ENCODE data around the gene BHLHE23.

Gene BHLHE23

DNA sequence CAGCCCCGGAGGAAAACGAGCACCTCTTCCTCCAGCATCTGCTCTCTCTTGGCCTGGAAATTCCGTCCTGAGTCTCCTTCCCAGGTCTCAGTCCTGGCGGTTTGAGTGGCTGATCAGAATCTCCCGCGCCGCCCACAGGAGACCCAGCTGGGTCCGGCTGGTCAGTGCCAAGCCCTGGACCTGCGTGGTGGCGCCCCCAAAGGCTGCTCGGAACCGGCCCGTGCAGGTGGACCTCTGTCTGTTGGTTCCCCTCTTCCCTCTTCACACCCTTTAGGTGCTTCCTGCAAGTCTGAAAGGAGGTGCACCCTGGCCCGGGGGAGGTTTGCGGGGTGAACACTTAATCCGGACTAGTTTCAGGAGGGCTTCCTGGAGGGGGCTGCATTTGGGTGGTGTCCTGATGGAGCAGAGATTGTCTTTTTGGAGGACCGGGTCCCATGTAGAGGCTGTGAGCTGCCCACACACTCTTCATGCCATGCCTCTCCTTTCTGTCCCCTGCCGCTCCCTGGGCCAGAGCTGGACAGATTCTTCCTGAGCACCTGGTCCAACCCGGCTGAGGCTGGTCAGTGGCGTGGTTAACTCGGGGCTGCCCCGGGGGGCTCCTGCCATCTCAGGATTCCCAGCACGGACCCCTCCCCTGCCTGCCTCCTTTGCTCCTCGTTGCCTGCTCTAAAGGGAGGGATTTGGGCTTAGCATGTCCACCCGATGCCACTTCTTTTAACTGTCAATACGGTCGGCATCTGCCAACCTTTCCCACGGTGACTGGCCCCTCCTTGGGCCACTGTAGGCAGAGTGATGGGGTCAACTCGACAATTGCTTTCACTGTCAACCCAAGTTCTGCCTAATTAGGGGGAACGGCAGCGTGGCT is 16.5 kb upstream of the BHLHE23 start:
- no peak overlapping the region for H3K4me3 Mint-ChIP-seq
- H3K4me1 Mint-ChIP-seq = no peaks in the 10 kb centered on the region
- ATAC-seq = no peak
- no peak for DNase-seq (ENCODE audit: low spot score in 2 of 2)
- H3K27ac Mint-ChIP-seq = no peak overlapping the region
- no peaks in the 10 kb centered on the region for H3K36me3 Mint-ChIP-seq
- H3K9me3 Mint-ChIP-seq = no peaks in the 10 kb centered on the region

DNA sequence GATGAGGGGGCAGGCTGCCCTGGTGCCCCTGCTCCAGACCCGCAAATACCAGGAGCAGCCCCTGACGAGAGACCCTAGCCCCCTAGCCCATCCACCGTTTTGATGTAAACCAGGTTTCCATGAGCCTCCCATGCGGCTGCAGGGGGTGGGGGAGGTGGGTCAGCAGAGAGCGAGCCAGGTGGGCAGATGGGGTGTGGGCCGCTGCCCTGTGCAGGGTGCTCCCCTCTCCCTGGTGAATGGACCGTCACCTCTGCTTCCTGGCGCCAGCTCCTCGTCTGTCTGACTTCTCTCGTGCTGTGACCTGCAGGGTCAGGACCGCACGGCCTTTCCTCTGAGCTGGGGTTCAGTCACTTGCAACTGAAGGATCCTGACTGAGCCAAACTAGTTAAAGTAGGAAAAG is 15.7 kb upstream of the BHLHE23 start:
- no peaks in the 10 kb centered on the region for H3K36me3 Mint-ChIP-seq
- no peak overlapping the region for H3K4me3 Mint-ChIP-seq
- no peaks in the 10 kb centered on the region for H3K9me3 Mint-ChIP-seq
- DNase-seq (ENCODE audit: low spot score in 2 of 2) = no peak
- ATAC-seq = no peak
- no peaks in the 10 kb centered on the region for H3K4me1 Mint-ChIP-seq
- H3K27ac Mint-ChIP-seq = no peak overlapping the region

DNA sequence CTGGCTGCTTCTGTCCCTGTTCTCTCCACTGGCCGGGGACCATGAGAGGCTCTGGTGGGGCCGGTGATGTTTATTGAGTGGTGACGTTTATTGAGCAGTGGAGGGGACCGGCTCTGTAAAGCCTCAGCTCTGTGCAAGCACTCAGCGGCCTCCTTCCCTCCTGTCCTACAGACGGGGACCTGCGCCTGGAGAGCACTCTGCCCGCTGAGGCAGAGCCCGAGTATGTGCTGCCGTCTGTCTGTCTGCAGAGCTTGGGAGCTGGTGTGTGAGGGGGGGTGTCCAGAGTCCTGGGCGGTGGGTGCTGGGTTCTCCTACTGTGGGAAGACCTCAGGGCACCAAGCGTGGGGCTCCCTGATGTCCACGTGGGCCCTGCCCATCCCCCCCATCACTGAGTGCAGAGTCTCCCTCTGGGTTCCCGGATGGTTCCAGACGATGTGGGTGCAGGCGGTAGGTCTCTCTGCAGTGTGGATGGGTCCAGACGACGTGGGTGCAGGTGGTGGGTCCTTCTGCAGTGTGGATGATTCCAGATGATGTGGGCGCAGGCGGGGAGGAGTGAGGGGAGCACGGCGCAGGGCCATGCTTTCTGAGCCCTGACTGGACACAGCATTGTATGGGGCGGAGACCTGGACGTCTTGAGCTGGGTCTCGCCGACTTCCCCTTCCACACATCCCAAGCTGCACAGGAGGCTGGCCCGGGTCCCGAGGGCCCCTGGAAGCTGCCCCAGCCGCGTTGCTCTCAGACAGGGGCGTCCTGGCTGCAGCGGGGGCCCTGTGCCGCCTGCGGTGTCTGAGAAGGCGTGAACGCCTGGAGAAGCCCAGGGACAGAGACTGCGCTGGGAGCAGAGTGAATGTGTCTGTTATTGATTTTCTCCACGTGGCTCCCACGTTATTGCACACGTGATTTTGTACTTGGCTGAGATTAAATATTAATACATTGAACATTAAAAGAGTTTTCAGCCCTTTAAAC is 14.9 kb upstream of the BHLHE23 start:
- H3K36me3 Mint-ChIP-seq = no peaks in the 10 kb centered on the region
- no peaks in the 10 kb centered on the region for H3K4me1 Mint-ChIP-seq
- no peak overlapping the region for H3K4me3 Mint-ChIP-seq
- ATAC-seq (no peak), DNase-seq (ENCODE audit: low spot score in 2 of 2) (no peak)
- no peak overlapping the region for H3K27ac Mint-ChIP-seq
- H3K9me3 Mint-ChIP-seq = no peaks in the 10 kb centered on the region

DNA sequence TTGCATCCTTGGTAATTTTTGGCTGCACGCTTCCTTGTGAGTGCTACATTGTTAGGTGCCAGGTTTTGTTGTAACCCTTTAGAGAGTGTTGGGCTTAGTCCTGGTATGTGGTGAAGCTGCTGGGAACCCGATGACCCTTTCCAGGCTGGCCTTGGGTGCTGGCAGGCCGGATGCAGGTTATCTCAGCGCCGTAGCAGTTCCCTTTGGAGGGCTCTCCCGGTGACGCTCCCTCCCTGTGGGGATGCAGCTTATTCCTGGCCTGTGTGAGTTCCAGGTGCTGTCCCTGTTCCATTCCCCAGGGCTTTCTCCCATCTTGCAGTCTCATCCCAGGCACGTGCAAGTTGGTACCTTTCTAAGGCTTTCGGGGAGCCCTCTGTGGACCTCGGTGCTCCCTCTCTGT is 13.9 kb upstream of the BHLHE23 start:
- DNase-seq (ENCODE audit: low spot score in 2 of 2) (no peak), ATAC-seq (no peak)
- H3K4me3 Mint-ChIP-seq = no peak overlapping the region
- H3K4me1 Mint-ChIP-seq = no peaks in the 10 kb centered on the region
- H3K27ac Mint-ChIP-seq = no peak overlapping the region
- H3K9me3 Mint-ChIP-seq = no peaks in the 10 kb centered on the region
- H3K36me3 Mint-ChIP-seq = no peaks in the 10 kb centered on the region

DNA sequence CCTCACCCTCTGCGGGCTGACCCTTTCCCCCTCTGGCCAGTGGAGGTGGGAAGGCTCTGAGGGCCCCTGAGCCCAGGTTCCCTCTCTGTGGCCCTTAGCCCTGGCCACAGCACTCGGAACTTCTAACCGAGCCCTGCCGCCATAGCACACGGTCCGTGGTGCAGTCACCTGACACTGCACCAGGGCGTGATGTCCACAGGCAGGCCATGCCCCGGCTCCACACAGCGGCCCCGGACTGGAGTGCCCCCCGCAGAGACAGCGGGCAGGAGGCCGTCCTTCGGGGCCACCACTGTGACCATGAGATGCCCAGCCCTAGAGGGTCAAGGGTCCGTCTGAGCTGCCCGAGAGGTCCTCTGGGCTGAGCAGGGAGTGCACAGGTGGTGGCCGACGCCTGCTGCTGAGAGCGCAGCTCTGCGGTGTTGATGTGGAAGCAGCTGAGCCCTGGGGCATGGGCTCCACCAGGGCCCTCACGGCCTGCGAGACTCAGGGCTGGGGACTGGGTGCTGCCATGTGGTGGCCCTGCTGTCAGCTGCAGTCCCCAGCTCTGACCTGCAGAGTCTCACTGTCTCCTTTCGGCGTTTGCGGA is 11.2 kb upstream of the BHLHE23 start:
- ATAC-seq (peak; percentile 35), DNase-seq (ENCODE audit: low spot score in 2 of 2) (no peak)
- Mint-ChIP-seq H3K4me3 (no peak overlapping the region), H3K27ac (no peak overlapping the region), H3K9me3 (peaks cover 6% of the 10 kb centered on the region), H3K4me1 (no peaks in the 10 kb centered on the region), H3K36me3 (no peaks in the 10 kb centered on the region)

DNA sequence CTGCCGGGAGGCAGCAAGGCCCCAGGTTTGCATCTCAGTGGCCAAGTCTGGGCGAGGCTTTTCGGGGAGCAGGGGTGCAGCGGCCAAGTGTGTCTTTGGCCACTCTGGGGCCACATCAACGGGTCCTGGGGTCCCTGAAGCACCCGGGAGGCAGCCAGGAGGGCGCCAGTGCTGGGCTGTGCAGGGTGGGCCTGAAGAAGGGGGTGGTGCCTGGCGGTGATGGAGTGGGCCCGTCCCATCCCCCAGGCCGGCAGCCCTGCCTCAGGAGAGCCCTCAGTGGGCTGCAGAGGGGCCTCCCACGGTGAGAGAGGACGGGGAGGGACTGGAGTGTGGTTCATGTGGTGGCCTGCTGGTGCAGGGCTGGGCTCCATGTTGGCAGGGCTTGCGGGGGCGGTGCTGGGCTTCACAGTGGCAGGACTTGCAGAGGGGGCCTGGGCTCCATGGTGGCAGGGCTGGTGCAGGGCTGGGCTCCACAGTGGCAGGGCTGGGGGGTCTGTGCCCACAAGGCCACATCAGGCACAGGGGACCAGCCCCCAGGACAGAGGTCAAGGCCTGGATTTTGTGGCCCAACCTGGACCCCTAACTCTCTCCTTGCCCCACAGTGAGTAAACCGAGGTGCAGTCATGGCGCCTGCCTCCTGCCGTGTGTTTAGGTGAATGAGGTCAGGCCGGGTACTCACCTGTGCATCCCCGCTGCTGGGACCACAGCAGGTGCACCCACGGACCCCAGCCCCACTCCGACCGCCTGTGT is 10.5 kb upstream of the BHLHE23 start:
- Mint-ChIP-seq H3K36me3 (no peaks in the 10 kb centered on the region), H3K27ac (no peak overlapping the region), H3K9me3 (peaks cover 7% of the 10 kb centered on the region), H3K4me3 (no peak overlapping the region), H3K4me1 (no peaks in the 10 kb centered on the region)
- DNase-seq (ENCODE audit: low spot score in 2 of 2) = no peak
- ATAC-seq = no peak

DNA sequence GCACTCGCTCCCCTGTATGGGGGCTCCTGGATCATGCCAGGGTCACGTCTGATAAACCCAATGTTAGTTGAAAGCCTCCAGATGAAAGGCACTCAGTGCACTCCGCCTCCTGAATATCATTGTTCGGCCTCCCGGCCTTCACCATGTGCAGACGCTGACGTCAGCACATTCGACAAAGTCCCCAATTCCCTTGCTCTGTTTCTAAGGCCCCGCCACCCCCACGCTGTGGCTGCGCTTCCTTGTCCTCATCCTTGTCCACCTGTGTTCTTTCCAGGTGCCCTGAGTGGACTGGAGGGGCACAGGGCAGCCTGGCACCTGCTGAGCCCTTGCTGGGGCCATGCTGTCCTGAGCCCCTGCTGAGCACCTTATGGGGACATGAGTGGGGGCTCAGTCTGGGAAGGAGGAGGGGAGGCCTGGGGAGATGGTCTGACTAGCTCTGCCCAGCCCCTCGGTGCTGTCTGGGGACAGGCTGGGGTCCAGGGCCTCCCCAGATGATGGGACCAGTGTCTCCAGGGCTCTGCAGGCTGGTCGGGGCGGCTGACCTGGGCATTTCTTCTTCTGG is 9.8 kb upstream of the BHLHE23 start:
- Mint-ChIP-seq H3K36me3 (no peaks in the 10 kb centered on the region), H3K9me3 (peaks cover 7% of the 10 kb centered on the region), H3K4me3 (no peak overlapping the region), H3K27ac (no peak overlapping the region), H3K4me1 (no peaks in the 10 kb centered on the region)
- no peak for ATAC-seq
- DNase-seq (ENCODE audit: low spot score in 2 of 2) = no peak

DNA sequence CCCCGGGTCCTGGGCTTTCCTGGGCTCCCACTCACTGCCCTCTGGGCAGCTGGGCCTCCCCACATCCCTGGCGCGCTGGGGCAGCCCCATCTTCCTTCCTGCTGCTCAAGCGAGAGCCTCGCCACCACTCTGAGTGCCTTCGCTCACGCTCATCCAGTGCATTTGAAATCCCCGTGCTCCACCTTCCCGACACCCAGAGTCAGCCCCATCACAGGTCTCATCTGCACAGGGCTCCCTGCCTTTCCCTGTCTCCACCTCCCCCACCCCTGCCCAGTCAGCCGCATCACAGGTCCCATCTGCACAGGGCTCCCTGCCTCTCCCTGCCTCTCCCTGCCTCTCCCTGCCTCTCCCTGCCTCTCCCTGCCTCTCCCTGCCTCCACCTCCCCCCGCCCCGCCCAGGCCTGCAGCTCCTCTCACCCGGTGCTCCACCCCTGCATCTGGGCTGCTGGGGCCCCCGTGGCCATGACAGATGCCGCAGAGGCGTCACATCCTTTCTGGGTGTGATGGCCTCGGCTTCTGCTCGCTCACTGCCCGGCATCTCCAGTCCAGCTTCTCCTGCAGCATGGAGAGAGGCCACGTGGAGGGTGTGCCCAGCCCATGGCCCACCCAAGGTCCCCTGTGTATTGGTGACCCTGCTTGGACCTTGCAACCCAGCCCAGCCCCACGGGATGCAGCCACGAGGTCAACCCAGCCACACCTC is 9.0 kb upstream of the BHLHE23 start:
- Mint-ChIP-seq H3K27ac (no peak overlapping the region), H3K4me1 (no peaks in the 10 kb centered on the region), H3K9me3 (peaks cover 7% of the 10 kb centered on the region), H3K4me3 (no peak overlapping the region), H3K36me3 (peaks cover under 1% of the 10 kb centered on the region)
- no peak for ATAC-seq
- no peak for DNase-seq (ENCODE audit: low spot score in 2 of 2)

DNA sequence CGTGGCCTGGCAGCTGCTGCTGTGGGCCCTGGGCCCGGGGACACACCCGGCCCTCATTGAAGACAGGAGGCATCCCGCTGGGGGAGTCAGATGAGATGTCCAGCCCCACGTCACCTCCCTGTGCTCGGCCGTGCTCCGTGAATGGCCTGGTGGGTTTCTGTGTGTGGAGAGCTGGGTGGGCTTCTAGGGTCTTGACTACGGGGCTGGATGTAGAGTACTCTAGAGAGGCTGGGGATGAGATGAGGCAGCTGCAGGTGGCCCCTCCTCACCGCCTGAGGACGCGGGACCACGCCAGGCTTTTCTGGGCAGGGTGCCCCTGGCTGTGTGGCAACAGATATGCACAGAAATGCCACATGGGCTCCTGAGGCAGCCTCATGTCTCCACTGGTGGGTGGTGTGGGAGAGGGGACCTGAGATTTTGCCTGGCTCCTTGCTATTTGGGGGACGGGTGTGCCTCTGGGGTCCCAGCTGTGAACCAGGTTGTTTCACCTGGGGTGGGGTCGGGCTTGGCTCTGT is 8.4 kb upstream of the BHLHE23 start:
- ATAC-seq = no peak
- Mint-ChIP-seq H3K36me3 (peaks cover 7% of the 10 kb centered on the region), H3K4me1 (peaks cover 4% of the 10 kb centered on the region), H3K9me3 (peaks cover 7% of the 10 kb centered on the region), H3K4me3 (no peak overlapping the region), H3K27ac (no peak overlapping the region)
- no peak for DNase-seq (ENCODE audit: low spot score in 2 of 2)

DNA sequence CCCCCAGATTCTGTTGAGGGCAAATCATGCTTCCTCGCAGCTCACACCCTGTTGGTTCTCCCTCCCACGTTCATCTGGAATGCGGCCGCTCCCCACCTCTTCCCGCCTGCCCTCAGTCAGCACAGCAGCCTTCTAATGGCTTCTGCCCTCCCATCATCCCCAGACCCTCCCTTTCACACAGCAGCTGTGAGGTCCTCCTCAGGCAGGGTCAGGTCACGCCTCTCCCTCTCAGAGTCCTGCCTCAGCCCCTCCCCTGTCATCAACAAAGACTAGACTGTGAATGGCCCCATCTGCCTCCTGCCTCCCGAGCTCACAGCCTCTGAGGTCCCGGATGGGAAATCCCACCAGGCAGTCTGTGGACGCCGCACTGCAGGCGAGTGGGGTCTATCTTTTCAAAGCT is 7.9 kb upstream of the BHLHE23 start:
- H3K4me3 Mint-ChIP-seq = no peak overlapping the region
- peaks cover 9% of the 10 kb centered on the region for H3K36me3 Mint-ChIP-seq
- no peak overlapping the region for H3K27ac Mint-ChIP-seq
- H3K4me1 Mint-ChIP-seq = peaks cover 9% of the 10 kb centered on the region
- peaks cover 7% of the 10 kb centered on the region for H3K9me3 Mint-ChIP-seq
- DNase-seq (ENCODE audit: low spot score in 2 of 2) (no peak), ATAC-seq (no peak)

DNA sequence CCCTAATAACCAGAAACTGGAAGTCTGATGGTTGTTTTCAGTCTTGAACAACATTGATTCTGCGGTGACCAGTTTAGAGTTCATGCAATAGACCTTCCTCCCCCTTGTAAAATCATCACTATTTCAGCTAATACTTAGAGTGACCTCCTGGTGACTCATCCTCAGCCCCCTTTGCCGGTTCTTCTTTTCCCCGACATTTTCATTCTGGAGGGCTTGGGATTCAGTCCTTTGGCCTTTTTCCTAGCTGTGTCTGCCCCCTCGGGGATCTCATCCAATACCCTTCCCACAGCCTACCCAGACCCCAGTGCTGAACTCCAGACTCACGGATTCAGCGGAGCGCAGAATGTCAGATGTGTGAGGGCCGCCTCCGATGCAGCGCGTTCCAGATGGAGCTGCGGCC is 7.5 kb upstream of the BHLHE23 start:
- Mint-ChIP-seq H3K36me3 (peaks cover 9% of the 10 kb centered on the region), H3K27ac (no peak overlapping the region), H3K4me3 (no peak overlapping the region), H3K9me3 (peaks cover 7% of the 10 kb centered on the region), H3K4me1 (peaks cover 10% of the 10 kb centered on the region)
- ATAC-seq (no peak), DNase-seq (ENCODE audit: low spot score in 2 of 2) (no peak)

DNA sequence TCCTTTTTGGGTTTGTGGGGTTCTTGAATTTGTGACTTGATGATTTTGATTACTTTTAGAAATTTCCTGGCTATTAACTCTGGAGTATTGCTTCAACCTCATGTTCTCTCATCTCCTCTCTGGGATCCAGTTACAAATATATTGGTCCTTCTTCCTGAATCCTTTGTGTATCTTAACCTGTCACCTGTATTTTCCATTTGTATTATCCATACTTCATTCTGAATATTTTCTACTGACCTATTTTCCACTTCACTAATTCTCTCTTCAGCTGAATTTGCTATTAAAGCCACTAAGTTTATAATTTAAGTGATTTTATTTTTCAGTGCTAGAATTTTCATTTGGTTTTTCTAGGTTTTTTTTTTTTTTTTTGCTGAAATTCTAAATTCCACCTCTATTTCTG is 6.4 kb upstream of the BHLHE23 start:
- no peak overlapping the region for H3K27ac Mint-ChIP-seq
- peaks cover 7% of the 10 kb centered on the region for H3K9me3 Mint-ChIP-seq
- ATAC-seq (no peak), DNase-seq (ENCODE audit: low spot score in 2 of 2) (no peak)
- H3K36me3 Mint-ChIP-seq = peaks cover 9% of the 10 kb centered on the region
- no peak overlapping the region for H3K4me3 Mint-ChIP-seq
- H3K4me1 Mint-ChIP-seq = peaks cover 20% of the 10 kb centered on the region

DNA sequence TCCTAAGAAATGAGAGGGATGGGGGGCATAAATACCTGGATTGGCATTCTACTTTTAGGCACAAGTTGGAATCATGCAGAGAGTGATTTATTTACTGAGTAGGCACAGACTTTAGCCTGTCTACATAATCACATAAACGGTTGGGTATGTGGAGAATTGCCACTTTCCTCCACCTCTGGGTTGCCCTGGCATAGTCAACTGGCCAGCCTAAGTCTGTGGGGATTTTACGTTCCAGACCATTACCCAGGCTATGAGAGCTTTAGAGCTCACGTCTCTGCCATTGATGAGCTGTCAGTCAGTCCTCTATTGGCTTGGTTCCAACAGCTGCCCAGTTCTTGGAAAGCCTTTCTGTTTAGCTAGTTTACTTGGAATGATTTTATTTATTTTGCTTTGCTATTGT is 5.0 kb upstream of the BHLHE23 start:
- H3K4me1 Mint-ChIP-seq = peaks cover 26% of the 10 kb centered on the region
- peaks cover 9% of the 10 kb centered on the region for H3K36me3 Mint-ChIP-seq
- H3K9me3 Mint-ChIP-seq = peaks cover 7% of the 10 kb centered on the region
- ATAC-seq = no peak
- no peak overlapping the region for H3K4me3 Mint-ChIP-seq
- no peak for DNase-seq (ENCODE audit: low spot score in 2 of 2)
- H3K27ac Mint-ChIP-seq = no peak overlapping the region

All from stimulated activated effector memory CD8-positive, alpha-beta T cell treated with anti-CD3 and anti-CD28 coated beads, Interleukin-12 subunit alpha, Interleukin-12 subunit beta, amount 100 ng/mL, for 72 hours (primary cell).